ENCODE data around the gene AFM. TPM values are rescaled to one million over a fixed set of nuclear protein-coding genes. Genes with fewer than 3 reads are reported as not detected.

Gene AFM
- total and polyA plus RNA-seq, 2 of the 13 experiments (the other 11 are each of a cell fraction or from before 2014, with no cell fraction given) = 0.13 to 1.8 TPM

- Histone ChIP-seq H2AFZ (ENCODE audit: low read length) (no peak overlapping the region), H3K4me2 (ENCODE audit: low read depth, low read length) (no peak overlapping the region), H3K9ac (ENCODE audit: insufficient read depth, low read depth, low read length) (no peak overlapping the region), H3K36me3 (replicated peaks in 1 of 2; ENCODE audit: control insufficient read depth in 1 of 2, insufficient read depth in 2 of 2, low read length in 2 of 2) (peaks cover 5 to 44% of the 10 kb centered on the region in 2 experiments), H3K27me3 (ENCODE audit: control insufficient read depth in 1 of 2, insufficient read depth in 2 of 2, low read length in 2 of 2) (no peaks in the 10 kb centered on the region), H3K4me1 (ENCODE audit: insufficient read depth, low read length) (peaks cover 44% of the 10 kb centered on the region), H3K27ac (ENCODE audit: extremely low read length, insufficient read depth, low read length) (peak overlapping the region; percentile 37), H3K9me3 (ENCODE audit: low read length) (no peaks in the 10 kb centered on the region), H3K4me3 (replicated peaks in 1 of 3; ENCODE audit: insufficient read depth in 1 of 3, low read depth in 2 of 3, low read length in 3 of 3) (no peak overlapping the region), H4K20me1 (ENCODE audit: insufficient read depth, low read length) (peaks cover 27% of the 10 kb centered on the region), H3K79me2 (ENCODE audit: insufficient read depth, low read length) (no peaks in the 10 kb centered on the region)
- ATAC-seq = peak; percentile 3
- in situ Hi-C loops (cut with HindIII; ENCODE audit: extremely low pct_ligation_motif_present, low pct_unique_long_range_greater_than_20kb) = loop anchor here (25.0 kb wide), 1 partner anchor 109 kb away; no protein-coding TSS in a partner anchor
- FAIRE-seq = no peak
- no TSS peak for BruUV-seq (replicated peaks)
- ChIA-PET POLR2A (interaction anchor here (0.7 kb wide), 1 partner anchor 108 kb away, joined by 3 read pairs; no protein-coding TSS in a partner anchor), CTCF (ENCODE audit: low intra/inter-chr PET ratio, low total read pairs) (no interaction called here)
- peak; percentile 32 for DNase-seq (ENCODE audit: low spot score)
- 72% methylated on average over 2 of the region's 2 CpGs for WGBS (ENCODE audit: low lambda C conversion rate)
- intact Hi-C loops (cut with micrococcal nuclease; ENCODE audit: unreplicated experiment) = no loop called here
- TF ChIP-seq ZNF878 (CRISPR knock-in tag; IDR thresholded peaks at IDR 0.05) = no peak
- no peak for TF ChIP-seq TAF15 (IDR thresholded peaks at IDR 0.05; ENCODE audit: low read depth, low read length, poor library complexity, severe bottlenecking)
- no peak for TF ChIP-seq ZBTB20 (CRISPR knock-in tag; IDR thresholded peaks at IDR 0.05; ENCODE audit: borderline replicate concordance, low read depth)
- 0 out of 2 replicates have a peak, but pooled peaks have one; percentile 10 for TF ChIP-seq SSRP1 (CRISPR knock-in tag; IDR thresholded peaks at IDR 0.05)
- no peak for TF ChIP-seq TMF1 (CRISPR knock-in tag; IDR thresholded peaks at IDR 0.05; ENCODE audit: low read depth)
- TF ChIP-seq ZBTB44 (CRISPR knock-in tag; IDR thresholded peaks at IDR 0.05) = no peak
- no peak for TF ChIP-seq KLF9 (CRISPR knock-in tag; IDR thresholded peaks at IDR 0.05; ENCODE audit: low read depth)
- no peak for TF ChIP-seq CEBPG (CRISPR knock-in tag; IDR thresholded peaks at IDR 0.05)
- TF ChIP-seq PRDM4 (CRISPR knock-in tag; IDR thresholded peaks at IDR 0.05; ENCODE audit: borderline replicate concordance) = no peak
- no peak for TF ChIP-seq ZNF329 (CRISPR knock-in tag; IDR thresholded peaks at IDR 0.05; ENCODE audit: low read depth)
- TF ChIP-seq, protein P1, sequence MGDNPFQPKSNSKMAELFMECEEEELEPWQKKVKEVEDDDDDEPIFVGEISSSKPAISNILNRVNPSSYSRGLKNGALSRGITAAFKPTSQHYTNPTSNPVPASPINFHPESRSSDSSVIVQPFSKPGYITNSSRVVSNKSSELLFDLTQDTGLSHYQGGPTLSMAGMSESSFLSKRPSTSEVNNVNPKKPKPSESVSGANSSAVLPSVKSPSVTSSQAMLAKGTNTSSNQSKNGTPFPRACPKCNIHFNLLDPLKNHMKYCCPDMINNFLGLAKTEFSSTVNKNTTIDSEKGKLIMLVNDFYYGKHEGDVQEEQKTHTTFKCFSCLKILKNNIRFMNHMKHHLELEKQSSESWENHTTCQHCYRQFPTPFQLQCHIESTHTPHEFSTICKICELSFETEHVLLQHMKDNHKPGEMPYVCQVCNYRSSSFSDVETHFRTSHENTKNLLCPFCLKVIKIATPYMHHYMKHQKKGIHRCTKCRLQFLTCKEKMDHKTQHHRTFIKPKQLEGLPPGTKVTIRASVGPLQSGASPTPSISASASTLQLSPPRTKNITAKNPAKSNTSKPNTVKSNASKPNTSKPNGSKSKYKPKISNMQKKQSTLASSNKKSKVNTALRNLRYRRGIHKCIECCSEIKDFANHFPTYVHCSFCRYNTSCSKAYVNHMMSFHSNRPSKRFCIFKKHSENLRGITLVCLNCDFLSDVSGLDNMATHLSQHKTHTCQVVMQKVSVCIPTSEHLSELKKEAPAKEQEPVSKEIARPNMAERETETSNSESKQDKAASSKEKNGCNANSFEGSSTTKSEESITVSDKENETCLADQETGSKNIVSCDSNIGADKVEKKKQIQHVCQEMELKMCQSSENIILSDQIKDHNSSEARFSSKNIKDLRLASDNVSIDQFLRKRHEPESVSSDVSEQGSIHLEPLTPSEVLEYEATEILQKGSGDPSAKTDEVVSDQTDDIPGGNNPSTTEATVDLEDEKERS (CRISPR knock-in tag; IDR thresholded peaks at IDR 0.05) = no peak
These were observed 28.4 kb upstream of the AFM start for GRCh38 chr4:73452953-73453700.
